ENCODE results near the gene PRELID2.

DNA sequence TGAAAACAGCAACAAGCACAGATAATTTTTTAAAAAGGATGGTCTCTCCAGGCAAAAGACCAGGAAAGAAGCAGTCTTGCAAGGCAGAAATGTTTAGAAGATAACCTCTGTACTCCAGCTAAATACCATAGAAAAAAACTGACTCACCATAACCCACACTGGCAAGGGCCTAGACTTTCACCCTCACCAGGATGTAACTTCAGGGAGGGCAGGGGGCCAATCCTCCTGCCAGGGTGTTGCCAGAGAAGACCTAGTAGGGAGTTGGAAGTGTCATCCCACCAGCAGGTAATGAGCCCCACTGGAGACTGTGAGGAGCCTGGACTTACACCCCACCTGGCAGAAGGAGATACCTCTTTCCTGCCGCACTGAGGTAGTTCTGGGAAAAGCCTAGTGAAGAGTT, 97.6 kb downstream of the PRELID2 start:
- TF ChIP-seq POLR2A (IDR thresholded peaks at IDR 0.05) (no peak), POLR2AphosphoS5 (IDR thresholded peaks at IDR 0.05) (no peak)
- TF ChIP-seq, protein P1, sequence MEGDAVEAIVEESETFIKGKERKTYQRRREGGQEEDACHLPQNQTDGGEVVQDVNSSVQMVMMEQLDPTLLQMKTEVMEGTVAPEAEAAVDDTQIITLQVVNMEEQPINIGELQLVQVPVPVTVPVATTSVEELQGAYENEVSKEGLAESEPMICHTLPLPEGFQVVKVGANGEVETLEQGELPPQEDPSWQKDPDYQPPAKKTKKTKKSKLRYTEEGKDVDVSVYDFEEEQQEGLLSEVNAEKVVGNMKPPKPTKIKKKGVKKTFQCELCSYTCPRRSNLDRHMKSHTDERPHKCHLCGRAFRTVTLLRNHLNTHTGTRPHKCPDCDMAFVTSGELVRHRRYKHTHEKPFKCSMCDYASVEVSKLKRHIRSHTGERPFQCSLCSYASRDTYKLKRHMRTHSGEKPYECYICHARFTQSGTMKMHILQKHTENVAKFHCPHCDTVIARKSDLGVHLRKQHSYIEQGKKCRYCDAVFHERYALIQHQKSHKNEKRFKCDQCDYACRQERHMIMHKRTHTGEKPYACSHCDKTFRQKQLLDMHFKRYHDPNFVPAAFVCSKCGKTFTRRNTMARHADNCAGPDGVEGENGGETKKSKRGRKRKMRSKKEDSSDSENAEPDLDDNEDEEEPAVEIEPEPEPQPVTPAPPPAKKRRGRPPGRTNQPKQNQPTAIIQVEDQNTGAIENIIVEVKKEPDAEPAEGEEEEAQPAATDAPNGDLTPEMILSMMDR (IDR thresholded peaks at IDR 0.05): no peak

Data from transverse colon (tissue), 4 donors.